GM13977 (cell line): ENCODE measurements around the gene ALX4.

Experiments used
- DNase-seq: peaks from one replicate; pipeline ENCODE4 v3.0.0; 2012; ENCODE audit warnings: low spot score
- in situ Hi-C: fragments of 300-500 bp; cut with MboI; formaldehyde crosslinking; loops from one replicate; pipeline ENCODE4 v1.12.0; 2022; ENCODE audit warnings: low sequenced_read_pairs, low pct_unique_long_range_greater_than_20kb, mixed read lengths, inconsistent platforms; ENCODE audit not compliant: unreplicated experiment
- TF ChIP-seq, protein P1 (sequence below): IDR thresholded peaks from 2 replicates; pipeline ENCODE4 v1.5.1; 2012; ENCODE audit warnings: mild to moderate bottlenecking, control low read depth; ENCODE audit not compliant: insufficient read depth; ENCODE audit errors: extremely low read depth, missing control alignments

ALX4 gene

GRCh38 chr11:44221992-44222391 is 87.9 kb downstream of the ALX4 start:
- no peak for DNase-seq
- in situ Hi-C loops: no loop called here
- TF ChIP-seq, protein P1, sequence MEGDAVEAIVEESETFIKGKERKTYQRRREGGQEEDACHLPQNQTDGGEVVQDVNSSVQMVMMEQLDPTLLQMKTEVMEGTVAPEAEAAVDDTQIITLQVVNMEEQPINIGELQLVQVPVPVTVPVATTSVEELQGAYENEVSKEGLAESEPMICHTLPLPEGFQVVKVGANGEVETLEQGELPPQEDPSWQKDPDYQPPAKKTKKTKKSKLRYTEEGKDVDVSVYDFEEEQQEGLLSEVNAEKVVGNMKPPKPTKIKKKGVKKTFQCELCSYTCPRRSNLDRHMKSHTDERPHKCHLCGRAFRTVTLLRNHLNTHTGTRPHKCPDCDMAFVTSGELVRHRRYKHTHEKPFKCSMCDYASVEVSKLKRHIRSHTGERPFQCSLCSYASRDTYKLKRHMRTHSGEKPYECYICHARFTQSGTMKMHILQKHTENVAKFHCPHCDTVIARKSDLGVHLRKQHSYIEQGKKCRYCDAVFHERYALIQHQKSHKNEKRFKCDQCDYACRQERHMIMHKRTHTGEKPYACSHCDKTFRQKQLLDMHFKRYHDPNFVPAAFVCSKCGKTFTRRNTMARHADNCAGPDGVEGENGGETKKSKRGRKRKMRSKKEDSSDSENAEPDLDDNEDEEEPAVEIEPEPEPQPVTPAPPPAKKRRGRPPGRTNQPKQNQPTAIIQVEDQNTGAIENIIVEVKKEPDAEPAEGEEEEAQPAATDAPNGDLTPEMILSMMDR: no peak

DNA sequence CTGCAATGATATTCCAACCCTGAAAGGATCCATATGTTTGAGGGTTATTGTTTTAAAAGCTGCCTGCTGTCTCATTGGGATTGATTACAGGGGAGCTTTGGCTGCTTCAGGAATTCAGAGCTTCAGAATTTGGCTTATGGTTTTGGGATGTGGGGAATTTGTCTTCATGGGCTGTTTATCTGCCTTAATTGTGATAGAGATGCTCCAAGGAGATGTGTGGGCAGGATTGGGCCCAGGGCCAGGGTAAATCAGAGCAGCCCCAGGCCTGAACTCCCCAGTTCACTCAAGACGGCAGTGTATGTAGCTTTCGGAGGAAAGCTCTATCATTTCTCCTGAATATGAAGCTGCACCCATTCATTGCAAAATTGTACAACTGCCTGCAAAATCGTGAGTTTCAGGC is 88.5 kb downstream of the ALX4 start:
- no peak for DNase-seq
- TF ChIP-seq, protein P1: no peak
- in situ Hi-C loops: no loop called here

GRCh38 chr11:44219830-44220796 is 89.8 kb downstream of the ALX4 start:
- TF ChIP-seq, protein P1: no peak
- in situ Hi-C loops: no loop called here
- no peak for DNase-seq

- TF ChIP-seq, protein P1: no peak
- in situ Hi-C loops: no loop called here
- DNase-seq: no peak
Observed at GRCh38 chr11:44217432-44217831, 92.5 kb downstream of the ALX4 start.

DNA sequence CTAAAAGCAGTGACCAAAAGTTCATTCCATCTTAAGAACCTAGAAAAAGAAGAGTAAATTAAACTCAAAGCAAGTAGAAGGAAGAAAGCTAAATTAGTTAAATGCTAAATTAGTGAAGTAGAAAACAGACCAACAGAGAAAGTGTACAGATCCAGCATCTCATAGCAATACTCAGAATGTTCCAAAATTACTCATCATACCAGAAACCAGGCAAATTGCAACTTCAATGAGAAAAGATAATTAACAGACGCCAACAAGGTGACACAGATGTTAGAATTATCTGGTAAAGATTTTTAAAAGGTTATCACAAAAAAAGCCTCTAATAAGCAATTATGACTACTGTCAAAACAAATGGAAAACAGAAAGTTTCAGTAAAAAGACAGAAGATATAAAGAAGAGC is 96.8 kb downstream of the ALX4 start:
- TF ChIP-seq, protein P1: no peak
- DNase-seq: no peak
- in situ Hi-C loops: no loop called here

DNA sequence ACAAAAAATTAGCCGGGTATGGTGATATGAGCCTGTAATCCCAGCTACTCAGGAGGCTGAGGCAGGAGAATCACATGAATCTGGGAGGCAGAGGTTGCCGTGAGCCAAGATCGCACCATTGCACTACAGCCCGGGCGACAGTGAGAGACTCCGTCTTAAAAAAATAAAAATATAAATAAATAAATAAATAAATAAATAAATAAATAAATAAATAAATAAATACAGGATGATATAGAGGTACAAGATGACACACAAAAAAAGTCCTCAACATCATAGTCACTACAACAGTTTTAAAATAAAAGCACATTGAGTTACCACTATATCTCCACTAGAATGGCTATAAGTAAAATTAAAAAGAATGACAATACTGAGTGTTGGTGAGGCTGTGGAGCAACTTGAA is 97.8 kb downstream of the ALX4 start:
- DNase-seq: no peak
- in situ Hi-C loops: no loop called here
- TF ChIP-seq, protein P1: no peak
